ENCODE results near the gene ASAP2.
A peak's percentile ranks its signal among the peaks of the same experiment; 100 is the strongest.

ASAP2 gene

DNA sequence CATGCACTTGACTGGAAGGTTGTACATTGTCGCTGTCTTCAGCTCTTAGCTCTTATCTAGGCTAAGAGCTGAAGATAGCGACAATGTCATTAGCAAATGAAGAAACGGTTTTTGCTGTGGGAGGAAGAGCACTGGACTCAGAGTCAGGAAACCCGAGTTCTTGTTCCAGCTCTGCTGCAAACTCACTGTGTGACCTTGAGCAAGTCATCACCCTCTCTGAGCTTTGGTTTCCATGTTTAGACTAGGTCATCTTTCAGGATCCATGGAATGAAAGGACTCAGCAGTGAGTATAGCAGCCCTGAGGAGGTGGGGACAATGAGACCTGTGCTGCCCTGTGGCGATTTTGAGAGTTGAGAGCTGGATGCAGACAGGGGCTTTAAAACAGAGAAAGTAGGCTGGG, 85.3 kb downstream of the ASAP2 start:
- DNase-seq: no peak

DNA sequence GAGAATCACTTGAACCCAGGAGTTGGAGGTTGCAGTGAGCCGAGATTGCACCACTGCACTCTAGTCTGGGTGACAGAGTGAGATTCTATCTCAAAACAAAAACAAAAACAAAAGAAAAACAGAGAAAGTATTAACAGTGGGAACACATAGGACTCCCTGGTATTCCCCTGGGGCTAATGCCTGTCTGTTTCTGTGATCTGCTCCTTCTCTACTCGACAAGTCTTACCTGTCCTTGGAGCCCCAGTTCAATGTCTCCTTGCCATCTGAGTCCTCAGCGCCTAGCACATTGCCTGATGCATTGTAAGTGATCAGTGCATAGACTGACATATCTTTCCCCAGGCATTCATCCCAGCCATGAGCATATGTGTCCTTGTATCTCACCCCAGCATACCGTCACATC, 85.8 kb downstream of the ASAP2 start:
- DNase-seq: no peak

DNA sequence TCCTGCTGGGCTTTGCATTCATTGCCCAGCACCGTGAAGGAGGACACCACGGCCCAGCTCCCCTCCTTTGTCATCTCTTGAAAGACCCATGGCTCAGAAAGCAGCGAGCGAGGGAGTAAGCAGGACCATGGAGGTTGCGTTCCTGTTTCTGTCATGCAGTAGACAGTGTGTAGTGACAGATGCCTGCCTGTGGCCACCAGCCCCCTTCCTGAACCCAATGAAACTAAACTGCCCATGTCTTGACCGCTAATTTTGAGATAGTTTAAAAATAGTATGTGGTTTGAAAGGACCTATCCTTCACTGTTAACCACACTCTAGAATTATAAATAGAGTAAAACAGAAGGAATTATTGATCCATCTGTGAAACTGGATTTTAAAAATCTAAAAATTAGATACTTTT, 88.2 kb downstream of the ASAP2 start:
- DNase-seq: no peak

DNA sequence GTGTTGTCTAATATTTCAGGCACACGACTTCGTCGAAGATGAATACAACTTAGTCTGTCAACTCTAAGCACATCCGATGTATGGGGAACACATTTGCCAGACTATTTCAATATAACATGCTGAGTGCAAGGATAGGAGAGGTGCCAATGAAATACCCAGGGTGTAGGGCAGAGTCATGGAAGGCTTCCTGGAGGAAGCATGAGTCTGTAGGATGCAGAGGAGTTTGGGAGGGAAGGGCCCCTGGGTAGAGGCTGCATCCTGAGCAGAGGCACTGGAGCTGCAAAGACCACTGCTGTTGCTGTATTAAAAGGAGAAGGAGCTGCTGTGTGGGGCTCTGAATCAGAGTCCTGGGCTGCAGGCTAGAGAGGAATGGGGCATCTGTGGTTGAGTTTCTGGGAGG, 89.9 kb downstream of the ASAP2 start:
- DNase-seq: no peak

DNA sequence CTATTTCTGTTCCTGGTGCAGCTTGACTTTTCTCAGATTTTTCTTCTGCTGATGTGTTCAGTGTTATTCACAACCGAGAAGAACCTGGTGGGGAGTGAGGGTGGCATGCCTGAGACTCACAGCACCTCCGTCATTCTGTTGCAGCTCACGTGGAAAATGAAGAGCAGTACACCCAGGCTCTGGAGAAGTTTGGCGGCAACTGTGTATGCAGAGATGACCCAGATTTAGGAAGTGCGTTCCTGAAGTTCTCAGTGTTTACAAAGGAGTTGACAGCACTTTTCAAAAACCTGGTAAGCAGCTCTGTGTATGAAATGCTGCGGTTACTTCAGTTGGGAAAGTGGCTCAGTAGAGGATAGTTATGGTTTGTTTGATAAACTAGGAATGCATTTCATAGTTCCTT, 90.5 kb downstream of the ASAP2 start:
- no peak for DNase-seq

DNA sequence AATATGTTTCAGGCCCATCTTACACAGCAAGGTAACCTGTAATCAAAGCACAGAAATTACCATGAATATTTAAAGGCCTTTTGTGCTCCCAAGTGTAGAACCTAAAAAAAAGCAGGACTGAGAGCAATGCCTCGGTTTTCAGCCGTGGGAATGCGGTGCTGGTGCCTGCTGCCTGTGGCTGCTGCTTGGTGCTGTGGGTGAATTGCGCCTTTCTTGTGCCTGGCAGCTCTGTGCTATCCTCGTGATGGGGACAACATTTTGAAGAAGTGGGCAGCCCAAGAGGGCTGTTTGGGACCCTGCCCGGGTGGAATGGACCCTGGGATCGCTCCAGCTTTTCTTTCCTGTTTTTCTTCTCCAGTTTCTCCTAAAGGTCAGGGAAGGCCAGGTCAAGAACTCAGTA, 91.2 kb downstream of the ASAP2 start:
- peak in 39 of 56 donors; percentile 12 to 82 (median 49) for DNase-seq

DNA sequence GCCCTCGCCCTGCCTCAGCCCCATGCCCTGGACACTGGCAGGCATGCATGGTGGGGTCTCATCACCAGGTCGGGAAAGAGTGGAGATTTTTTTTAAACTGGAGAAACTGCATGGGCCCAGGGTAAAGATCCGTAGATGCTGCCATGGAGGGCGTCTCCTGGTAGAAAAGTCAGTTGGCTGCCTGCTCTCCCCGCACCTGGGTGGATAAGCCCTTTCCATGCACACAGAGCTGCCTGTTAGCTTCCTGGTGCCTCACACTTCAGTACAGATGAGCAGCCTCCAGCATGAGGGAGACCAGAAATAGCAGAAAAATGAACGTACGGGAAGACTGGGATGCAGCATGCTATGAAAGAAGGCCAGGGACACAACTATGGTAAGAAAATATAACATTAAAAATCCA, 92.0 kb downstream of the ASAP2 start:
- DNase-seq: no peak

DNA sequence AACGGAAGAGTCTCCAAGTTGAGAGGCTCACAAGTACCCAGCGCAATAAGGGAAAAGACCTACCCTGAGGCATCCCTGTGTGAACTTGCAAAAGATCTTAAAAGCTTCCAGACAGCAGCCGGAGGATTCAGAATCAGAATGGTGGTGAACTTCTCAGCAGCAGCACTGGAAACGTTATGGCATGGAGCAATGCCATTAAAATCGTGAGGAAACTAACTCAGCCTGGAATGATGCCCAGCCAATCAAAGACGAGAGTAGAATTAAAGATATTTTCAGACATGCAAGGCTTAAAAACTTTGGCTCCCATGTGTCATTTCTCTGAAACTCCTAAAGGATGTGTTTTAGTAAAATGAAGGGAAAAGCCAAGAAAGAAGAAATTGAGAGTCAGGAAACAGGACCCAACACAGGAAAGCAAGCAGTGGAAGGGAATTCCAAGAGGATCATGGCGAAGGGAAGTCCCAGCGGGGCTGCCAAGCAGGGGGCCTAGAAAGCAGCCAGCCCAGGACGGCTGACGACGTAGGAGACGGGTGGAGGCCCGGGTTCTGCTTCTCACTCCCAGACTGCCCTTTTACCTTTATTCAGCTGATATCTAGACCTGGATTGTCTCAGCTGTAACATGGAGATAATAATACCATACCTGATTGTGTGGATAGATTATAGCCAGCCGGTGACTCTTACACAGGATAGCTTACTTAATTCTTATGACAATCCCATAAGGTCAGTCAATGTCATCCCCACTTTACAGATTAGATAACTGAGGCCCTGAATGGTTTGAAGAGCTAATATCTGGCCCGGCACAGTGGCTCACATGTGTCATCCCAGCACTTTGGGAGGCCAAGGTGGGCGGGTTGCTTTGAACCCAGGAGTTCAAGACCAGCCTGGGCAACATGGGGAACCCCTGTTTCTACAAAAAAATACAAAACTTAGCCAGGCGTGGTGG, 92.8 kb downstream of the ASAP2 start:
- DNase-seq: no peak

DNA sequence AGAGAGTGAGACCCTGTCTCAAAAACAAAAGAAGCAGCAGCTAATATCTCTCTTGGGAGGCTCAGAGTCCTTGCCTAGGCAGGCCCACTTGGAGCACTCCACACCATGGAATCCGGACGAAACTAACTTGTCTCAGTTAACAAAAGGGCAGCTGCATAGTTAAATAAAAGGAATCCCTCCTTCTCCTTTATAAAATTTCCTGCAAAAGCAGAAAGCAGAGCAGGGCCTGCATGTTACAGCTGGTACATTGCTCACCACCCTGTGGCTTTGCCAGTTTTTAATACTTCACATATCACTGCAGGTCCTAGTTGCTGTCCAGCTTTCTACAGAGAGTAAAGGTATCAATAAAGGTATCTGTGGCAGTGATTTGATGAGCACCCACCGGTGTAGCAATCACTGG, 93.6 kb downstream of the ASAP2 start:
- no peak for DNase-seq

DNA sequence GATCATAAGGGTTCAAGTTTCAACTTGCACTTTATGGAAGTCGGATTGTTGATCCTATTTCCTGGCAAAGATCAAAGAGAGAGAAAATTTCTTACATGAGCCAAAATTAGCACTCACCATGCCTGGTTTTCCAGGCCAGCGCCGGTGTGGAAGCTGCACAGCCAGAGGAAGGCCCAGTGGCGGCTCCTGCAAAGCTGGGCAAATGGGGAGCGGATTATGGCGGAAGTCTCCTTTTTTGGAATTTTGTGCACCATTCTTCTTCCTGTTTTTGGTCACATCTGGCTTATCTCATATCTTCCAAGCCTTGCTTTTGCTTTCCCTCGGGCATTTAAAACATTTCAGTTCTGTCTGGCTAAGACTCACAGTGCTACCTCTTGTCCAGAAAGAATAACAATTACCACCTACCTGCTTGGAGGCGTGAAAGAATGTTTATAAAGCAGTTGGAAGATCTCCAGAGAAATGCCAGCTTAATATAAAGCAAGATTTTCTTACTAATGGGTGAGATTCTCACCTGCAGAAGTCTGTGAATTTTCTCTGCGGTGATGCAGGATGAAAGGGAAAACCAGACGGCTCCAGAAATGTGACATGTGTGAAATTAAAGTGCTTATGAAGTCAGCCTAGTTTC, 94.3 kb downstream of the ASAP2 start:
- no peak for DNase-seq

DNA sequence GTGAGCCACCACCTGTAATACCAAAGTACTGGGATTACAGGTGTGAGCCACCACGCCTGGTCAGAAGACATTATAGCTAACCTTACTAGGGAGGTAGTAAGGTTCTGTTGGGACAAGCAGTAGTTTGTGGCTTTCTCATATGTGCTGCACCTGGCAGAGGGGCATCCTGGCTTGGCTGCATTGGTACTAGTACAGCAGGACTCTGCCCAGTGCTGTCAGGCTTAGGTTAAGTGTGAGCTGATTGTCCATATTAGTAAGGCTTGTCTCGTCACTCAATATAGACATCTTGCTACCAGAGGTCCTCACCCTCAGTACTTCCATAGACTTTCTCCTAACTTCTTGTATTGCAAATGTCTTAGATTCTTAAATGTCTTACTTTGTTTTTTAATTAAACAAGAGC, 96.1 kb downstream of the ASAP2 start:
- no peak for DNase-seq

DNA sequence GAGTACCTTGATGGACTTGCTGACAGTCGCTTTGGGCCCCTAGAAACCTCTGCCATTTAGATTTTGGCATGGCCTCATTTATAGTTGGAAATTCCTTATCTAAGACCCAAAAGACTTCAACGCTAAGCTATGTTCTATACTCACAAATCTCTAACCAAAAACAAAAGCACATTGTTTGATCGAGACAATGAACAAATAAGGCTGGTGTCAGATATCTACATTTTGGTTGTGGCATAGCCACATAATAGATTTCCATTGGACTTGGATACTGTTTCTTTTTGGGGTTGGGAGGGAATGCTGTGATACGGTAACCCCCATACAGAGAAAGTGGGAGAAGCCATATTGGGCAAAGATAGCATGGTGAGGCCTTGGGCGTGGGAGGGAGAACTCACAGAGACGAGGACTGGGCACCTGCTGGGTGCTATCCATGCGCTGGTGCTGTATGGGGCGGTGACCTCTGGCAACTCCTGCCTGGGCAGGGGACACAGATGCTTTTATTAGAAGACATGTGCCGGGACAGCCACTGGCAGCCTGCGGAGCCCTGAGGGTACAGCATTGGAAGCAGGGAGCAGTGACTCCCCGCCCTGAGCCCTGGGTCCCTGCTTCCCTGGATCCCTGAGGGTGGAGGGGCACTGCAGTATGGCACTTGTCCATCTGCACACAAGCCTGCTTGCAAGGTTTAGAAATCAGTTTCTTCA, 97.1 kb downstream of the ASAP2 start:
- peak in 11 of 56 donors; percentile 15 to 53 (median 34) for DNase-seq

DNA sequence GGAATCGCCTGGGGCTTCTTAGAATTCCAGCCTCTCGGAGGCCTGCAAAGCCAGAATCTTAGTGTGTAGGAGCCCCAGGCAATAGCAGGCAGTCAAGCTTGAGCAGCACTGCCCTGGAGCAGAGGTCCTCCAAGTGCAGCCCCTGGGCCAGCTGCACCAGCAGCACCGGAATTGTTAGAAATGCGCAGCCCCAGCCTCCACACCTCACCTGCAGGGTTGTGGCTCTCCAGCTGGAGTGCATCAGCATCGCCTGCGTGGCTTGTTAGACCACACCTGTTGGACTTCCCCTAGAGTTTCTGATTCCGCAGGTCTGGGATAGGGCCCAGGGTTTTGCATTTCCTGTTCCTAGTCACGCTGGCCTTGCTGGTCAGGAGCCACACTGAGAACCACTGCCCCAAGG, 100.3 kb downstream of the ASAP2 start:
- DNase-seq: no peak

DNA sequence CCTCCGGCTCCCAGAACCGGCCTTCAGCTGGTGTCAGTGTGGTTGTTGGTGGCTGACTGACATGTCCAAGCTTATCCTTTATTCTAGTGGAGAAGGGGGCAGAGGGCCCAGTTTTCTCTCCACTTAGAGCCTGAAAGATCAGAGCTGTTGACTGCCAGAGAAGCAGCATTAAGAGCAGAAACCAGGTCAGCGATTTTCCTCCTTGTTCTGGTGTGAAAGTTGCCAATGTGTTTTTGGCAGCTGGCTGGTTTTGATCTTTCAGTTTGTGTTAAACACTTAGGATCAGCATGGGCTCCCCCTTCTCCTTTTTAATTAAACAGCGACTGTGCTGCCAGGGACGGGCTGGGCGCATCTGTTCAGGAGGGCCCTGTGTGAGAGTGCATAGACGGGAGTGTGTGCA, 100.9 kb downstream of the ASAP2 start:
- DNase-seq: peak in 22 of 56 donors; percentile 16 to 74 (median 39)

DNA sequence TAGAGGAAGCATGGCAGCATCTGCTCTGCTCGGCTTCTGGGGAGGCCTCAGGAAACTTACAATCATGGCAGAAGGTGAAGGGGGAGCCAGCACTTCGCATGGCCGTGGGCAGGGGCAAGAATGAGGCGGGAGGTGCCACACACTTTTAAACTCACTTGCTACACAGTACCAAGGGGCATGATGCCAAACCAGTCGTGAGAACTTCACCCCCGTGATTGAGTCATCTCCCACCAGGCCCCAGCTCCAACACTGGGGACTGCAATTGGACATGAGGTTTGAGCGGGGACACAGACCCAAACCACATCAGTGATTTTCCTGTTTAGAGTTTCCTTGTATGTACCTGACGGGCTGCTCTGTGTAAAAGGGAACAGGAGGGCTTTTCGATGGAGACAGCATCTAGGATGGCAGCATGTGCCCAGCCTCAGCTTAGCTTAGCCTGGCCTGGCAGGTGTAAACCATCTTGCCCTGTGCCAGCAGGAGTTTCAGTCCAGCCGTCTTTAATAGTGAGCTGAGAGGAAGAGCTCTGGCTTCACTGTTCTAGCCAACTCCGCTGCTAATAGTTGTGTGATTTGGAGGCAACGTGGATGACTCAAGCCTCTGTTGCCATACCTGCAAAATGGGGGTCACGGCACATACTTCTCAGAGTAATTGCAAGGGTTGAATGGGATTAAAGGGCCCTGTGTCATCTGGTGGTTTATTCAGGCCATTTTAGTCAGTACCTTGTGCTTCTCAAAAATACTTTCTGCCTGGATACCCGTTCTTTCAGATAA, 101.8 kb downstream of the ASAP2 start:
- no peak for DNase-seq

DNA sequence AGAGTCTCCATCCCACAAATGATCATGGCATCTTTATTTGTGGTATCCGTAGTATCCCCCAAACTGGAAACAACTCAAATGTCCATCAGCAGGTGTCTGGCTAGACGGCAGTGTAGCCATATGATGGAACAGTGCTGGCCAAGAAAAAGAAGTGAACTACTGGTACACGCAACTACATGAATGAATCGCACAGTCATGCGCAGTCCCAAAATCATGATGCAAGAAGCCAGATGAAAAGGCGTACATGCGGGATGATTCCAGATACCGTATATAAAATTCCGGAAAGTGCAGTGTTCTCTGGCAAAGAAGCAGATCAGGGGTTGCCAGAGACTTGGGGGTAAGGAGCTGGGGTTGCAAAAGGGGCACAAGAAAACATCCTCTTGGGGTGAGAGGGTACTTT, 102.5 kb downstream of the ASAP2 start:
- no peak for DNase-seq

DNA sequence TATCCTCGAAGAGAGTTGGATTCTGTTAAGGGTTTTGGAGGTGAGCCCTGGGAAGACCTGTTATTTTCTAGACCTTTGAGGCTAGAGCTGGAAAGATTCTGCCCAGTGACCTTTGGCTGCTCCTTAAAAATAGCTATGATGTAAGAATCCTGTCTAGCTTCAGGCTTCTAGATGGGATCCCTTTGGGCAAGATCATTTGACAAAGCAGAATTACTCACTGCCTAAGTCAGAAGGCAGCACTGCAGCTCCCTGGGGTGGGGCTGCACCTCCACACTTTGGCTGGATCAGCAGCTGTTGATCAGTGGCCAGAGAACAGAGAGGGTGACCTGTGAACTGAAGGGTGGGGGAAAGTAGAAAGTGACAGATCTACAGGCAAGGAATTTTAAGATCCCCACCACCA, 103.8 kb downstream of the ASAP2 start:
- DNase-seq: no peak

DNA sequence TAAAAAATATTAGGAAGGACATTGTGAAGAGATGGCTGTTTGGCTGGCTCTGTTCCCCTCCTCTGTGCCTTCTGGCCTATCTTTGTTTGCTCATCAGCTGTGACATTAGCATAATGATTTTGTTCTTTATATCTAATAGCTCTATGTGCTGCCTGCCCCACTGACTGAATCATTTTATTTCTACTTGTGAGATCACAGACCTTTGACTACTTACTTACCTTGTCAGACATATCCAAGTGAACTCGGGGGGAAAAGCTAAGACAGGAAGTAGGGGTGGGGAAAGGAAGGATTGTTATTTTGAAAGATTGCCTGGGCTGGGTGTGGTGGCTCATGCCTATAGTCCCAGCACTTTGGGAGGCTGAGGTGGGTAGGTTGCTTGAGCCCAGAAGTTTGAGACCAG, 104.2 kb downstream of the ASAP2 start:
- DNase-seq: no peak

DNA sequence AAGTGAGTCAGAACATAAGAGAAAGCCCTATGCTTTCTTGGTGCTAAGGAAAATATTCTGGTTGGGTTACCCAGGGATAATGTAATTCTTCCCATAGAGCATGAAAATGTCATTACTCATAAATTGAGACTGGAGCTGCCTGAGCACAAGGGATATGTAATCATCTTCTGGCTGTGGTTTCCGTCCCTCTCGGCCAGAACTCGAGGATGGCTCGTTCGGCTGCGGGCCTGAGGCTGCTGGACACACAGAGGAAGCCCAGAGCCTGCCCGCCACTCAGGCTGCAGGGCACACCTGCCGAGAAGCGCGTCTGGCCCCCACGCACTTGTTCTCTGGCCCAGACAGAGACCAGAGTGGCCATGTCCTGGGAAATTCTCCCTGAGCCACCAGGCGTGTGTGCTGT, 104.9 kb downstream of the ASAP2 start:
- DNase-seq: peak in 10 of 56 donors; percentile 20 to 45 (median 32)

DNA sequence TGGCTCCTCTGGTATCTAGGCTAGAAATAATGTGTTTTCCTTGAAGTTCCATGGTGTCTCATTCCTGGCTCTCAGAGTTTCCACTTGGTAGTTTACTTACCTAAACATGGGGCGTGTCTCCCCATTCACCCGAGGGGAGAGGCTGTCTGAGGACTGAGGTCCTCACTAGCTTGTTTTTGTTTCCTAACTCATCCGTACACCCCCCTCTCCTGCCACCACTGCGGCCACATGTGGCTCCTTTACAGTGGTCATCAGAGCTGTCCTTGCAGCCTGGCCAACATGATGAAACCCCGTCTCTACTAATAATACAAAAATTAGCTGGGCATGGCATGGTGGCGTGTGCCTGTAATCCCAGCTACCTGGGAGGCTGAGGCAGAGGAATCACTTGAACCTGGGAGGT, 106.0 kb downstream of the ASAP2 start:
- DNase-seq: no peak

DNA sequence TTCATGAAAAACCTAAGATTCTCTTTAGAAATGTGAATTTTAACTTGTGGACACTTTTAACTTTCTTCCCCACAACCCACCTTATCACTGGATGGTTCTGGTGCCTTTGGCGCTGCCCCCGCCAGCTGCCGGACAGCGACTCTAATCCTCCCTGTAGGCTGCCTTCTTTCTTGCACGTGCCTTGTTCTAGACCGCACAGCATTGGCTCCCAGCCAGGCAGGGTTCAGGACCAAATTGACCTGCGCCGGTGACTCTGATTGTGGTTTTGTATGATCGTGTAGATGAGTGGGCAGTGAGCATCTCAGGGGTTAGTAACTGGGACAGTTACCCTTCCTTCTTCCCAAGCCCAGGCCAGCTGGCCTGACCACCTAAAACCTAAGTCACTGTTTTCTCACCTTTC, 106.8 kb downstream of the ASAP2 start:
- no peak for DNase-seq

Data from amygdala (tissue), 56 donors.